HG03558 (cell line): Measurements from ENCODE around the gene GUCA1A.

Experiments
- ATAC-seq: cut with Tn5 transposase; IDR thresholded peaks from one replicate; pipeline ENCODE4 v1.9.1; 2021; ENCODE audit warnings: moderate number of reproducible peaks; ENCODE audit not compliant: unreplicated experiment; ENCODE audit errors: extremely low read depth

GUCA1A gene

DNA sequence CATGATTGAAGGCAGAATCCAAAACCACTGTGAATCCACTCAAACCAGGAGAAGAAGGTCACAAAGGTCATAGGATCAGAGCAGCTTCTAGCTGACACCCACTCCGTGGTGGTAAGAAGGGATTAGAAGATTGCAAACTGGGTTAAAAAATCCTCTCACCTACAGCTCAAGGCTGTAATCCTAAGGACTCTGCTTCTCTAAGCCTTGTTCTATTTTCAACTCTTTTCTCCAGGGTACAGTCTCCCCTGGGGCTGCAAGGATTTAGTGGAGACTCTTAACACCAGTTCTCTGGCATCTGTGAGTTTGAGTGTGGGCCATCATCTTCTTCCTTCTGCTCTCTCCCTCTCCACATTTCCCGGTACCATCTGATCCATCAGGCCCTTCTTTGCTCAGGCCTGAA, at the start of gene GUCA1A:
Gene GUCA1A, plus strand, starts transcription at position 264 of the 400 bp plus-strand sequence. CDS start 250 bp downstream, outside the sequence.
- ATAC-seq: no peak

DNA sequence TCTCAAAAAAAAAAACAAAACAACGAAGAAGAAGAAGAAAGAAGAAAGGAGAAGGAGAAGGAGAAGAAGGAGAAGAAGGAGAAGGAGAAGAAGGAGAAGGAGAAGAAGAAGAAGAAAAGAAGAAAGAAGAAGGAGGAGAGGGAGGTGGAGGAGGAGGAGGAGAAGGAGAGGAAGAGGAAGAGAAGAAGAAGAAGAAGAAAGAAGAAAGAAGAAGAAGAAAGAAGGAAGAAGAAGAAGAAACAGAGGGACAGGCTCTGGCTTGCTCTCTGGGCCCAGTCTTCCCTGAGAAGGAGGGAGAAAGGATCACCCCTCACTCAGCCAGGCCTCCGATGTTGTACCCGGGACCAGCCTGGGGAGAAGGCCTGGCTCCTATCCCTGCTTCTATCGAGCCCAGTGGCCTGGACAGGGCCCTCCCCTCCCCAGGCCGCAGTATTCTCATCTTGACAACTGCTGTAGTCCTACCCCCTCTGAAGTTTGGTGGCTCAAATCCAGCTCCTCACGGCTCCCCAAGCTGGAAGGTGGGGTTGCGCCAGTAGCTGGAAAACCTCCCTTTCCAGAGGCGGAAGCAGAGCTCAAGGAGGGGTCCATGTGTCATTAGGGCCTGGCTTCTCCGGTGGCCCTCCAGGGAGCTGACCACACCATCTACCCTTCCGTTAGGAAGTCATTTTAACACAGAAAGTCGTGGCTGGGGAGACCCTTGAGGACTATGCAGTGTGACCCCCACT, 49.6 kb upstream of the GUCA1A start:
- ATAC-seq: no peak

DNA sequence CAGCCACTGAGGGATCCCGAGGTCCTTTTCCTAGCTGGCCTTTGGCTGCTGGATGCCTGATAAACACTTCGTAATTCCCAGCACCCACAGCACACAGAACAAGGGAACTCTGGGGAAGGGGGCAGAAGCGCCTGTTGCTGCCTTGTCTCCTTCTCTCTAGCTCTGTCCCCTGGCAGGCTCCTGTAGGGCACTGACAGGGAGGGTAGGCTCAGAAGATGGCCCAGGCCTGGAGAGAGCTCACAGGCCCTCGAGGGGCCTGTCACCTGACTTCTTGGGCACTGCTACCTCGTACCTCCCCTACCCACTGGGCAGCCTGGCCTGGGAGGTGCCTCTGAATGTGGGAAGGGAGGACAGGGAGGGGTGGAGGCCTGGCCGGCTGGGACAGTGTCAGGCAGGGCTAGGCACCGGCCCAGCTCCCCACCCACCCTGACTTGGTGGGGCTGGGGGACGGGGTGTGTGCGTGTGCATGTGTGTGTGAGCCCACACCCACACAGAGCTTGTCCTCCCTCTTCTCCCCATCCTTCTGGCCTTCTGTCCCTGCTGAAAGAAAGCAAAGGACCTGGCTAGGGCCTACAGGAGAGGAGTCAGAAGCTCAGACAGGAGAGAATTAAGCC, 48.8 kb upstream of the GUCA1A start:
- no peak for ATAC-seq

DNA sequence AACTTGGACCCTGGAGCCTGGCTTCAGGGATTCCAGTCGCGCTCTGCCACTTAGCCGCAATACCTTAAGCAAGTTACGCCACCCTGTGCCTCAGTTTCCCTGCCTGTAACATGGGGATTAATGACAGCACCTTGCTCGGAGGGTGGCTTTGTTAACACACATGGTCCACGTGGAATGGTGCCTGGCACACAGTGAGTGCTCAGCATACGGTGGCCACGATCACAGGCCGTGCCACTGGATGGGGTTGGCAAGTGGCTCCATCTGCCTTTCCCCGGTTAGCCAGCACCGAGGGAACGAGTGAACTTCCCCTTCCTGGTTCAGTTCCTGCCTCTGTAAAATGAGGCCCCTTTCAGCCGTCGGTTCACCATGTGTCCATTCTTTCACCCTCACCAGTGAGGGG, 47.9 kb upstream of the GUCA1A start:
- ATAC-seq: no peak

DNA sequence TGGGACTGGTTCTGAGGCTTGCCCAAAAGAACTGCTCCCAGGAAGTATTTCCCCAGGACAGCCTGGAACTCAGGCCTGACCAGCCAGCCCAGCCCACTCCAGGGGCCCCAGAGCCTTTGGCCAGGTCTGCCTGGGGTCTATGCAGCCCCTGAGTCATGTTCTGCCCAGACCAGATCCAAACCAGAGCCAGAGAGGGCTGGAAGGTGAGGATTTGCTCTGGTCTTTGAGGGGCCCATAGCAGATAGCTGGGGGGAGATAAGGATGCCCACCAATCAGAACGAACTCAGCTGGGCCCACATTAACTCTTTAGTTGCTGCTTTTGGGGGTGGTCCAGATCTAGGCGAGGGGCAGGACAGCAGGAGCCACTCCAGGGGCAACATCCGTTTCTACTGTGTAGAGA, 47.5 kb upstream of the GUCA1A start:
- no peak for ATAC-seq

DNA sequence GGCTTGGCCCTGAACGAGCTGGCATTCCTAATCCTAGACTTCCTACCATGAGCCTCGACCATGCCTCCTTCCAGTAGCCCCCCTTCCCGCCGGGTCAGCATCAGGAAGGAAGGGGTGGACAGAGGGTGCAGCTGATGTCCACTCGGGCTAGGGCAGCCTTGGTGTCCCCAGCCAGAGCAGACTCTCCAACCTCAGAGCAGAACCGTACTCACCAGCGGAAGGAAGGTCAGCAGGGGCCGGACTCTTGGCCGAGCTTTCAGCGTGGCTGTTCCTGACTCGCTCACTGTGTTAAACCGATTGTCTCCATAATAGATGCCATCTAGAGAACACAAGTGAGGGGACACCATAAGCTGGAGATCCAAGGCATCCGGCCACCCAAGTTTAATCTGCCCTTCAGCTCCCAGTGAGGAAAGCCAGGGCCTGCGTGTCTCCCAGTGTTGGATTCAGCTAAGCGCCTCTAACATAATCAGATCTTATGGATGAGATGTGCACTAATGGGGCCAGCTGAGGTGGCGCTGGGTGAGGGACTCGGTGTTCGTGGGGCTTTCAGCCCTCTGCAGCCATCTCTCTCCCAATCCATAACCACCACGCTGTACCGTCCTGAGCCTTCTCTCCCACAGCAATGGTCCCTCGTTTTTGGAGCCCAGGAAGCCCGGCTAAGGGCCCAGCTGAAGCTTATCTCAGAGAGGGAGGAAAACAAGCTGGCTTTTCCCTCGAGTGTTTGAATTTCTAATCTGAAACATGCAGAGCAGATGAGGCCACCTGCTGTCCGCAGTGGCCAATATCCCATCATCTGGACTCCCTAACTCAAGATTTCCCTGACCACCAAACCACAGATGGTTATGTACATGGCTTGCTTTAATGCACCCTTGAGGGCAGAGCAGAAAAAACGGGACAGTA, 44.5 kb upstream of the GUCA1A start:
- ATAC-seq: no peak

DNA sequence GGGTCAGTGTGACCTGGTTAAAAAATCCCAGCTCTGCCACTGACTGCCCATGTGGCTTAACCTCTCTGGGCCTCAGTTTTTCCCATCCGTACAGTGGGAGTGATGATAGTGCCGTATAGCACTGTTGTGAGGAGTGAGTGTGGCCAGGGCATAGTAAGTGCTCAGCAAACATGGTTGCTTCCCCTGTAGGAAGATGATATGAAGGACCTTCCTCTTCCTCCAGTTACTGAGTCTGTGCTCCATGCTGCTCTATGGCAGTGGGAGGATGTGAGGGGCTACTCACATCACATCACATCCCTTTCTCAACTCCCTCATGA, 43.8 kb upstream of the GUCA1A start:
- ATAC-seq: no peak

DNA sequence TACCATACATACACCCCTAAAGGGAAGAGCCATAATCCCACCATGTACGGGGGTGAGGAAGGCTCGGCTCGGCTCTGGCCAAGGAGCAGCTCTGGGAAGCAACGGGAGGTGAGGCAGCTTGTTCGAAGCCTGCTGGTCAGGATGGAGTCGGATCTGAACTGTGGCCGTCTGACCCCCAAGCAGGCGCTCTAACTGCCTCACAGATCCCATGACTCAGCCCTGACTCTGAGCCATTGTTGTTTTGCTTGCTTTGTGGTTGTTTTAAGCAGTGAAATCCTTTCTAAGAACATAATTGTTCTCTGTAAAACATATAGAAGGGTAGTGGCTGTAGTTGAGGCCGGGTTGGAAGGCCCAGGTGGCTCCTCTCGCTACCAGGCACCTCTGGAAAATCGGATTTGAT, 41.6 kb upstream of the GUCA1A start:
- ATAC-seq: no peak

DNA sequence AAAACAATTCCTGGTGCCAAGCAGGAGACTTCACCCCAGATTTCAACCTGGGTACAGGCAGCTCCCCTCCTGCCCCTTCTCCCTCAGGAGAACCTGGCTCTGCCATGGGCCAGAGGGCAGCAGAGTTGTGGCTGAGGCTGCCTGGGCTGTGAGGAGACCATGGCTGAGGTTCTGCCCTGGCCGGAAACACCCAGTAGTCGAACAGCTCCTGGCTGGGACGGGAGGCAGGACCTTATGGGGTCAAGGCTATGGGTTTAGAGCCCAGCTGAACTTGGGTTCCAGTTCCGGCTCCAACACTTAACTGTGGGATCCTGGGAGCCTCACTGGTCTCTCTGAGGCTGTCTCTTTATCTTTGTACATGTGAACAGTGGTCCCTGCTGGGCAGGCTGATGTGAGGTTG, 39.2 kb upstream of the GUCA1A start:
- no peak for ATAC-seq

DNA sequence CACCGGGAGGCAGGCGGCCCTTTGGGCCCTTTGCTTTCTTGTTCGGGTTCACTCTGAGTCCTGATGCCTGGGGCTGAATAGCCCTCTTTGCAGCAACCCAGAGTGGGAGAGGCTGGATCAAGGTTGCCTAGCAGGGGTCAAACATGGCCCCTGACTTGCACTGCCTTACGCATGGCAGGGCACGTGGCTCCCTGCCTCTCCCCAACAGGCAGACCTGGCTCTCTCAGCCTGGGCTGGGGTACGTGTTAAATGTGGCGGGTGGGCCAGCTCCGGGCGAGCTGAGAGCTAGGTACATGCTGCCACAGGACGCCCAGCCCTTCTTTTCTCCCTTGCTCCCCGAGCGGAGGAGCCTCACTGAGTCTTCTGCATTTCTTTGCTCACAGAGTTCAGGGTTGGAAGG, 38.0 kb upstream of the GUCA1A start:
- ATAC-seq: no peak

DNA sequence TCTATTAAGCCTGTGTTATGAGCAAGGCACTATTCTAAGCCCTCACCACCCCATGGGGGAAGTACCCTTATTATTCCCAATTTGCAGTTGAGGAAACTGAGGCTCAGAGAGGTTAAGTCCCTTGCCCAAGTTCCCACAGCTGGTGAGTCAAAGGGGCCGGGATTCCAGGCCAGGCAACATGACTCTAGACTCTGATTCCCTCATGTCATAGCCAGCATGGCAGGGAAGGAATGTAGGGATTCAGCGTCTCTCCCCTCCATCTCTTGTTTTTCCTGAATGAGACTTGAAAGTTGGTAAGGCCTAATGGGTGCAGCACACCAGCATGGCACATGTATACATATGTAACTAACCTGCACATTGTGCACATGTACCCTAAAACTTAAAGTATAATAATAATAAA, 37.4 kb upstream of the GUCA1A start:
- ATAC-seq: no peak

DNA sequence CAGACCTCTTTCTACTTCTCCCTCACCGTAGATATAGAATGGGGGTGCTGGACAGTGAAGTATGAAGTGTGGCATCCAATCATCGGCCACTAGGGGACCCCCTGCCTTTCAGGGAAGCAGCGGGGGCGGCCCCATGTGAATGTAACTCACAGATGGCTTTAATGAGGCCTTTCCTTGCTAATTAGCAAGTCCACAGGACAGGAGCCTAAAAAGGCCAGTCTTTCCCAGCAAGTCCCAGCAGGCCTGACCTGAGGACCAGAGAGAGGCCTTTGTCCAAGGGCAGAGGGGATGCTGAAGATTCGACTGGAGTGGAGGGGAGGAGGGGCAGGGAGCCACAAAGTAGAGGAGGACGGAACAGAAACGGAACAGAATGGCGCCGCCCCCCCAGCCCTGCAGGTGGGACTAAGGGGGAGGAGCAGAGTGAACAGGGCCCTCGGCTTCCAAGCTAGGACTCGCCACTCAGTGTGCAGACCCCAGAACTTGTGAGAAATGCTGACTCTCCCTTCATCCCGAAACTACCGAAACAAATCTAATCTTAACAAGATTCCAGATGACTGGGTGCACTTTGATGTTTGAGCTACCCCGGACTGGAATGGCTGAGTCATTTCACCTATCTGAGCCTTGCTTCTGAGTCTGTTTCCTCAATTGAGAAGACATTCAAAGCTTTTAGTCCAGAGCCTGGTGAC, 36.5 kb upstream of the GUCA1A start:
- no peak for ATAC-seq

DNA sequence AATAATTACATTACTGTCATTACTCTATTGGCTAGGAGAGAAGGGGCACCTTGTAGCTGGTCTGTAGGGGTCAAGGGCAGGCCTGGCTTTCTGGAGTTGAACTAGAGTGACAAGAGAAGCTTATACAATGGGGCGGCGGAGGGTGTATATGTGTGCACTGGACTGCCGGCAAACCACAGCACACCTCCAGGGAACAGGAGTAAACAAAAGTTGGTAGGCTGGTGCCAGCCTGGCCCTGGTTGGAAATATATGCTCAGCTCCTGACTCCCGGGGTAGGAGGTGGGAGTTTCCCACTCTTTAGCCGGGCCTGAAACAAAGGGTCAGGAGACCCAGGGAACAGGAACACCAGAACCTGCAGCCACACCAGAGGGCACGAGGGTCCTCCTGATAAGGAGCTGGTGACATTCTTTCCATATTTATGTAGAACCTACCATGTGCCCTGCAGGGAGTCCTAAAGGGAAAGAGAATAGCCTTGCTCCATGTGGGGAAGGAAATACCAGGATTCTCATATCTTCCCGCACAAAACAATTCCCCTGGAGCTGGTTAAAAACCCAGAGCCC, 35.9 kb upstream of the GUCA1A start:
- no peak for ATAC-seq

DNA sequence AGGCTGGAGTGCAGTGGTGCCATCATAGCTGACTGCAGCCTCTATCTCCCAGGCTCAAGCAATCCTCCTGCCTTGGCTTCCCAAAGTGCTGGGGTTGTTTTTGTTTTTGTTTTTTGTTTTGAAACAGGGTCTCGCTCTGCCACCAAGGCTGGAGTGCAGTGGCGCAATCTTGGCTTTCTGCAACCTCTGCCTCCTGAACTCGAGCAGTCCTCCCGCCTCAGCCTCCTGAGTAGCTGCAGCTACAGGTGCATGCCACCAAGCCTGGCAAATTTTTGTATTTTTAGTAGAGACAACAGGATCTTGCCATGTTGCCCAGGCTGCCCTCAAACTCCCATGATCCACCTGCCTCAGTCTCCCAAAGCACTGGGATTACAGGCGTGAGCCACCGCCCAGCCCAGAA, 35.0 kb upstream of the GUCA1A start:
- ATAC-seq: no peak

DNA sequence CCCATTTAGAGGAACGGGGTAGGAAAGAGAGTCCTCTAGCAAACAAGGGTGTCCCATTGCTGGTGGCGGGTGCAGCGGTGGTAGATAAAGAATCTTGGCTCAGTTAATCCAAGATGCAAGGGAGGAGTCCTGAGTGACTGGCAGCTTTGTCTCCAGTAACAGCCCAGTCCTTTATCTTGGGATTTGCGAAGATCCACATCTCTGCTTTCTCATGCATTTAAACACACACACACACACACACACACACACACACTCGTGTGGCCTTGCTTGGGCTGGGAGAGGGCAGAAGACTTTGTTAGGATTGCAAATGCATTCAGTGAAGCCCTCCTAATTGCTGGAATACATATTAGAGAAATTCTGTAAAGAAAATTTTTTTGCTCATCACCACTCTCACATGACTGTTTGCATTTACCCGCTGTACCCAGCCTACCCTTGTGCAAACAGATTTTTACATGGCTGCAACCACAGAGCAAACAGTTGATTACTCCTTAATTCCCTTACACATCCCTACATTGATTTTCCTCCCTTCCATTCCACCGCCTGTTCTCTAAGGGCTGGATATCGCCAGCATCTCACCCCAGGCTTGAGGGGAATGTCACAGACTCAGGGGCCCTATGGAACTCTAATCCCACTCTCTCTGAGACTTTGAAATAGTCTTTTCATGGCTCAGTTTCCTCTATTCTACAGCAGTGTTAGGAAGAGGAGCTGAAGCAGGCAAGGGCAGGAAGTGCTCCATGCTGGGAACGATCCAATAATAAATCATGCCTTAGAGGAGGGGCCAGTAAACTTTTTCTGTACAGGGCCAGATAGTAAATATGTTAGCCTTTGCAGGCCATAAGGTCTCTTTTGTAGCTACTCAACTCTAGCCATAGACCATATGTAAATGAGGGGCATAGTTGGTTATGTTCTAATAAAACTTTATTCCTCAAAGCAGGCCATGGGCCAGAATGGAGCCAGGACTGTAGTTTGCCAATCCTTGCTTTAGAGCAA, 34.2 kb upstream of the GUCA1A start:
- no peak for ATAC-seq

DNA sequence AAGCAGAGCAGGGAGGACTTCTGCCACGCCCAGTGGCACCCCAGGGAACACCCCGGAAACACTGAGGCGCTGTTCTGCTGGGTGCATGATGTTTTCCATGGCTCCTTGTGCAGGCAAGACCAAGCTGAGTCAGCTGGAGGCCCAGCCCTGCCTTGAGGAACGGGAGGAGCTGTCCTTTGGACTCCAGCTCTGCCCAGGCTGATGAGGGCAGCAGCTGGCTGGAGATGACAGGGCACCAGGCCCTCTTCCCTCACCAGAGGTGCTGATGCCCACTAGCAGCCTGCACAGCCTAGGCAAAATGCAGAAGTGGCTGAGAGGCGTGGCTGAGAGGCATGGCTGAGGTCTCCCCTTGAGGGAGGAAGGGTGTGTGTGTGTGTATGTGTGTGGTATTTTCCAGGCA, 33.1 kb upstream of the GUCA1A start:
- no peak for ATAC-seq

DNA sequence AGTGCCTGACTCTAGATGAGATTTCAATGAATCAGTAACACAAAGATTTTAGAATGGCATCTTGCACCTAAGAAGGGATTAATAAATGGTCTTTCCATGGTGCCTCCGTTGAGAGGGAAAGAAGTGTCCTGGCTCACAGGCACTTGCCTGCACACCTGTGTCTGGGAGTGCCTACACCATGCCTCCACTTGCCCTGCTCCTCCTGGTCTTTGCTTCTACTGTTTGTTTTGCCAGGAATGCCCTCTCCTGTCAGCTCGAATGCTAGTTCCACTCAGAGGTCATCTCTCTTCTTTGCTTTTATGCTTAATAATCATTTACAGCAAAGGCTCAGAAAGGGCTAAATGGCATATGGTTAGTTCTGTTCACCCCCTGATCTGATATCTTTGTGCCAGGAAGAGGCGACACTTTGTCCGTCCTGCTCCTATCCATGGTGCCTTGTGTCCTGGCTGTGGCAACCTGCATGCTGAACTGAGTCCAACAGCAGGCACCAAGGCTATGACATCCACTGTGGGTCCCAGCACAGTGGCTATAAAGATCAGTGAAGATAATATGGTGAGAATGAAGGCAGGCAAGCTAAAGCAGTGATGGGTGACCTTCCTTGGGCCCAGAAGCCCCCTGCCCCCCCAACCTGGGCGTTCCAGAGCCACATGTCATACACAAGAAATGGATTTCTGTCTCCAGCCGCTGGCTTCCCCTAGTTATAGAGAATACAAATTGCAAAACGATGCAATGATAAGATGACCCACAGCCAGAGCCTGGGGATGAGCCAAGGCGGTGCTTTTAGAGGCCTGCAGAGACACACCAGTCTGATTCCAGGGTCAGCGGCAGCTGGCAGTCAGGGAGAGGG, 32.2 kb upstream of the GUCA1A start:
- ATAC-seq: no peak

DNA sequence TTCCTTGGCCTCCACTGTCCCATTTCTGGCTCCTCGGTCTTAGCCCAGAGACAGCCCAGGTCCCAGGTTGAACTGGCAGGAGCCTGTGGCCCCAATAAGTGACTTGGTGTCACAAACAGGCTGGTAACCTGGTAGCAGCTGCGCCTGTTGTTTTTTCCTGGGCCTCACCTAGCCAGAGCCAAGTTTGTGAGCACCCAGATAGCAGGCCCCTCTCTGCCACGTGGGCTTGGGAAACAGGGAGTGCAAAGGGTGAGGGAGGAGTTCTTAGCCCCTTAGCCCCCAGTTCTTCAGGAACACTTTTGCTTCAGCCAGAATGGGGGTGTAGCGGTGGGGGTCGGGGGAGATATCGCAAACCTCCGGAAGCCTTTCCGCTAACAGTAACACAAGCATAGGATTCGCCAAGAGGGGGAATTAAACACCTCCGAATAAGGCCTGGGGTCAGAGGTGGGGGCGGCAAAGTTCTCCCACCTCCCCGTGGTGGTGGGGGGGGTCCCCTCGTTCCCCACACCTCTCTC, 31.5 kb upstream of the GUCA1A start:
- ATAC-seq: no peak
